NCI-H524 treated with DMSO at 0.1 percent for 48 hours (cell line): ENCODE results near the gene KRT80.

Experiments
- DNase-seq: peaks from one replicate; lab custom pipeline; 2025; lab: John Stamatoyannopoulos, UW

The KRT80 gene

DNA sequence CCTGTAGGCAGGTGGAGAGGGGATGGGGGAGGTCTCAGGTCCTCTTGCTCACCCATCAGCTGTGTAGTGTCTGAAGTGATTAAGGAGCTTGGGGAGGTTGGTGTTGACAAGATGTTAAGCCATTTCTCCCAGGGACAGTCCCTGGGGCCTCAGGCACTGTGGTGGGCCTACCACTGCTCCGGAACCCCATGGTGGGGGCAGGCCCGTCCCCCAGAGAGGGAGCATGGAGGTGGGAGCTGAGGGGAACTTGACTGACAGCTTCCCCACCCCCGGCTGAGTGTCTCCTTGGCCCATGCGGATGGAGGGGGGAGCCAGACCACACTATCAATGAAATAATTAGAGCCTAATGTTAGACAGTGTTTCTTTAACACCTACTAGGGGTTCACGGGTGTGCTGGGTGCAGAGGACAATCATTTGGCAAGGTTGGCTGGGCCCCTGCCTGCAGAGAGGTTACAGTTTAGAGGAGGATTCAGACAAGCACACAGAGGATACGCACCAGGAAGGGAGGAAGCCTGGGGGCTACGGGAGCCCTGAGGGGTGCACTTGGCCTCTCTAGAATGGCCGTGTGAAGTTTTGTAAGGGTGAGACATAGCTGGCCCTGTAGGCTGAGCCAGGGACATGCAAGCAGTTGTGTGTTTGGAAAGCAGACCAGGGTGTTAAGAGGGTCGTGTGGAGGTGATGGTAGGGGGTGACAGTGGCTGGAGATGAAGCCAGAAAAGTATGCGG, 19.3 kb upstream of the KRT80 start:
- DNase-seq = no peak

DNA sequence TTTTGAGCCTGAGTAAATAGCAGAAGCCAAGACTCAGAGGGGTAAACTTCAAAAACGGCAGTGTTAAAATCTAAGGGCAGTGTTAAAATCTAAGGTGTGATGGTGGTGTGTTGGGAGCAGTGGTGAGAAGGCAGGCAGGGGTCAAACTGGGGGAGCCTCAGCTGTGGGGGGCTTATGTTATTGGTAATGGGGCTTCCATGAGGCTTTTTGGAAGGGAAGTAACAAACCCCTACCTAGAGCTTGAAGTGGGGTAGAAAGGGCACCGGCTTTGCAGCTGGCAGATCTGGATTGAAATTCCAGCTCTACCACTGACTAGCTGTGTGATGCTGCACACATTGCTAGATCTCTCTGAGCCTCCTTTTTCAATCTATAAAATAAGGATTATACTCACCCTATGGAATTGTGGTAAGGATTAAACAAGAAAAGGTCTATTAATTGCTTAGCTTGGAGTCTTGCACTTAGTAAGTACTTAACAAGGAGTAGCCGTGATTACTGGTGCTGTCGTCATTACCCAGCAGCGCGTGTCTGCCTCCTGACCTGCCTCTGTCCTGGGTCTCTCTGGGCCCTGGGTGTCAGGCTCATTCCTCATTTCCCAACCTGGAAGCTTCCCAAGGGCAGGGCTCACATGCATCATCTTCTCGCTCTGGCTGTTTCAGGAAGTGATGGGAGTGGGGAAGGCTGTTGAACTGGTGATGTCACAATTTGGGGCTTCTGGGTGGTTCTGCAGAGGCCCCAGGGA, 18.5 kb upstream of the KRT80 start:
- no peak for DNase-seq

DNA sequence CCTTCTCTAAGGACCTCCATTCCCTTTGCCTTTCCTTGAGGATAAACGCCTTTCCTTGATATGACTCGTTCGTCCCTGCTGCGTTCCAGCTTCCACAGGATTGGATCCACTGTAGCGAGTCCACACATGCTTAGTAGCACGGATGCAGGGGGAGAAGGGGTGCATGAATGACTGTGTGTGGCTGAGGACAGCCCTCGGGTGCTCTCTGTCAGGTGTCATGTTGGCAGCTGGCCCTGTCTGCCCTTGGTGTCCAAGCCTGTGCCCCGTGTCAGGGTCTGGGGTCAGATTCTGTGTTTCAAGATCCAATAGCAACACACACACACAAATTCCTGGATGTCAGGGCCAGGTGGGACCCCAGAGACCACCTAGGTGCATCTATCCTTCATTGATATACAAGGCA, 17.5 kb upstream of the KRT80 start:
- no peak for DNase-seq

DNA sequence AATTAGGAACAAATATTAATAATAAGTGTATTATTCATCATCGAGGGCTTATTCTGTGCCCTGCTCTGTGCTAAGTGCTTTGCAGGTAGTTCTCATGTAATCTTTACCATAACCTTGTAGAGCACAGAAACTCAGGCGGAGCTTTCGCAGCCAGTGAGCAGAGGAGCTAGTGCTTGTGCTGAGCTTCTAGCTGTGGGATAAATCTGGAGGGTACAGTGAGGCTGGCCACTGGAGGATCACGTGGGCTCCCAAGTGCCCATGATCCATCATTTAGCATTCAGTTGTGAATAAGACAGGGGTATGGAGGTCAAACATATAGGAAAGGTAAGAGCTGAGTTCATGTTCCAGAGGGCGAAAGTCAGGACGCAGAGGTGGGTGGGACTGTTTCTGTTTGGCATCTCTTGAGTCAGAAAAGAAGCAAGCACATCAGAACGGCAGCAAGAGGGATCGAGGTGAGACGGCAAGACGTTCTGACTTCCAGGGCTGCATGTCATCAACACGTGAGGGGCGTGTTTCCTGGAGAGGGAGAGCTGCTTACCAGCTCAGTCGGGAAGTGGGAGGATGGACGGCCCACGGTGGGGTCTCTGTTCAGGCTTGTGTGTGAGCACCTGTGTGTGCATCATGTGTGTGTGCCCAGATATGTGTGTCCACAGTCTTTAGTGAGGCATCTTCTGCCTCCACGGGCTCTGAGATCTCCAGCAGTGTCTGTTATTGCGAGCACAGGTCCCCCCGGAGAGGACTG, 16.8 kb upstream of the KRT80 start:
- DNase-seq = no peak

DNA sequence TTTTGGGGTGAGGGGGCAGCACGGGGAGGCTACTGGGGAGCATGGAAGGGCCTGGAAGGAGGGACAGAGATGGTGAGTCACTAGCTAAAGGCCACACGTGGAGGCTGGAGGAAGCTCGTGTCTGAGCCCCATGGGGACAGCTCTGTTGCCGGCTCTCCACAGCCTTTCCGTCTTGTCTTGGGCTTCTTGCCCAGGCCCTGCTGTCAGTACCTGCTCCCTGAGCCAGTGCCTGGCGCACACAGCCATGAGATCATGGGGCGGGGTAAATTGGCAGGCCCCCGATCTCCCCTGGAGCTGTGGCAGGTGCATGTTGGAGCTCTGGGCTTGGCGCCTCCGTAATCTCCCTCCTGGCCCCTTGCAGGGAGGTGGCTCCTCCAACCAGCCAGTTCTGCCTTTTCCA, 16.1 kb upstream of the KRT80 start:
- DNase-seq = no peak

DNA sequence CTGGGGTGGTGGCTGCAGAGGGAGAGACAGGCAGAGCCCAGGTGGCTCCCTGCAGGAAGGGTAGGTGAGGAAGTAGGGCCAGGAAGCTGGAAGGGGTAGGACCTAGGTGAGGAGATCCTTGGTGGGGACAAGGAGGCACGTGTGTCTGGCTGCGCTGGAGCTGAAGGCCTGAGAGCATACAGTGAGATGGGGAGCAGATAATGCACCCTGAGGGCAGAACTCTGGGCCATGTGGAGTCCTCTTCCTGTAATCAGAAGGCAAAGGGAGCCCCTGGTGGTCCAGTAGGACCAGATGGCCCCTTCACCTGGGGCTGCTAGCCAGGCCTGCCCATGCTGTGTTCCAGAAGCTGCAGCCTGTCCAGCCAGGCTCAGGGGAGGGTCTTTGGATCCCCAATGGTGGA, 15.3 kb upstream of the KRT80 start:
- no peak for DNase-seq

DNA sequence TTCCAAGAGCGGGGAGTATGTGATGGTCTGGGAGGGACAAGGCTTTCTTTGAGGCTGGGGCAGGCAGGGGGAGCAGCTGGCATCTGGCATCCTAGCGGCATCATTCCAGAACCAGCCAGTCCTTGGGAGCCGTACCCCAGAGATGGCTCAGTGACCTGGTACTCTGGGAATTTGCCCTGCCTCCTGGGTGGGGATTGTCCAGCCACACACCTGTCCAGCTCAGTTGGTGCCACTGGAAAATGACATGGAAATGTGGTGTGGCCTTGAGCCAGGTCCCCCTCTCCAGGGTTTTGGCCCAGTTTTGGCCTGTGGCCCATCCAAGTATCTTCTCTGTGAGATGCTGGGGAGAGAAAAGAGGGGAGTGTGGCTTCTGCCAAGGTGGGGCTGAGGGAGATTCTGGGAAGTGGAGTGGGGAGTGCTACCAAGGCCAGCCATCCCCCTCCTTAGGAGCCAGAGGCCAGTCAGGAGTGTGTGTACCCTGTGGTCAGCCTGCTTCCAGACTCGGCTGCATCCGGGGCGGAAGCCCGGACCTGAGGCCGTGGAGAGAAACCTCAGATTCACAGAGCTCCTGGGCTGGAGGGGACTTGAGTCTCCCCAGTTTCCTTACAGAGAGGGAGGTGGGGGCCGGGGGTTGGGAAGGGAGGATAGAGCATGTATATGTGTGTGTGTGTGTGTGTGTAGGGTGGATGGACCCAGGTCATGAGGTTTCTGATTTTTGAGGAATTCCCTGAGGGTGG, 14.7 kb upstream of the KRT80 start:
- DNase-seq = no peak

DNA sequence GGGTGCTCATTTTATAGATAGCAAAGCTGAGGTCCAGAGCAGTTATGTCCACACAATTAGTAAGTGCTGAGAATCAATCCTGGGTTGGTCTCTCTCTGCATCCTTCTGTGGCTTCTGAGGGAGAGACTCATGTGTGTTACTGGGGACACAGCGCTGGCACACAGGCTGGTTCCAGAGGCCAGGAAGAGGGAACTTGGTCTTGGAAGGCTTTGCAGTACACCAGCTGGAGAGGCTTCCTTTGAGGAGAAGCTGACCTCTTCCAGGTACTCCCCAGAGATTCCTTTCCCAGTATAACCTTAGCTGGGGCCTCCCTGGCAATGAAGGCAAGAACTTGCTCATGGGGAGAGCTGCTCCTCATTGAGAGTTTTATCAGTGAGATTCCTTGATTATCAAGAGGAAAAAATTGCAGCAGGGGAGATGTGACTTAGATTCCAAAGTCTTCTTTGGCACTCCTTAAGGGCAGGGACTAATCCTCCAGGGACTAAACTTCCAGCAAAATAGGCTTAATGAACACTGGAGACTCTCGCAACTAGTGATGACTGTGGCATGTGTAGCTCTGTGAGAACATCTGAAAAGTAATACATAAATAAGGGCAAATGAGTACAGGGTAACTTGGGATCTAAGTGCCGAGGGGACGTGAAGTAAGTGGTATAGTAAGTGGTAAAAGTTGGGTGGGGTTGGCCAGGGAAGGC, 13.9 kb upstream of the KRT80 start:
- DNase-seq = no peak

DNA sequence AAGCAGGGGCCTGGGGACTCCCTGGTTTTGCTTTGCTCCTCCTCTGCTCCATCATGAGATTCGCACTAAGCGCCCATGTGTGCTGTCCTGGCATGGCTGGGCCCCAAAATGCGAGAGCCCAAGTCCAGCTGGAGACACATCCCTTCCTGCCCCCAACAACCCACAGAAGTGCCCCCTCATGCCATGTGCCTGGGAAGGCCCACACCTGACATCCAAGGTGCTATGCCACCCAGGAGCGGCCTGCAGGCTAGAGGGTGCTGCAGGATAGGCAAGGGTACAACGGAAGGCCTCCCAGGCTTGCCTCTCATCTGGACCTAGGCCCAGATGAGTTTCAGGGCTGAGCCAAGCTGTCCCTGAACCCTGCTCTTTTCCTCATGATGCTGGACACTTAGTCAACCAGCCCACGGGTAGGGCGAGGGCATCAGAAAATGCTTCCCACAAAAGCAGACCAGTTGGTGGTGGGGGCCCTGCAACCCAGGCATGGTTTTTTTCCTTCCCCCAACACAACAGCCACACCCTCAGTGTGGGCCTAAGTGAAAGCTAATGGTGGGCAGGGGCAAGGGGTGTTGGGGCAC, 13.2 kb upstream of the KRT80 start:
- DNase-seq = no peak

DNA sequence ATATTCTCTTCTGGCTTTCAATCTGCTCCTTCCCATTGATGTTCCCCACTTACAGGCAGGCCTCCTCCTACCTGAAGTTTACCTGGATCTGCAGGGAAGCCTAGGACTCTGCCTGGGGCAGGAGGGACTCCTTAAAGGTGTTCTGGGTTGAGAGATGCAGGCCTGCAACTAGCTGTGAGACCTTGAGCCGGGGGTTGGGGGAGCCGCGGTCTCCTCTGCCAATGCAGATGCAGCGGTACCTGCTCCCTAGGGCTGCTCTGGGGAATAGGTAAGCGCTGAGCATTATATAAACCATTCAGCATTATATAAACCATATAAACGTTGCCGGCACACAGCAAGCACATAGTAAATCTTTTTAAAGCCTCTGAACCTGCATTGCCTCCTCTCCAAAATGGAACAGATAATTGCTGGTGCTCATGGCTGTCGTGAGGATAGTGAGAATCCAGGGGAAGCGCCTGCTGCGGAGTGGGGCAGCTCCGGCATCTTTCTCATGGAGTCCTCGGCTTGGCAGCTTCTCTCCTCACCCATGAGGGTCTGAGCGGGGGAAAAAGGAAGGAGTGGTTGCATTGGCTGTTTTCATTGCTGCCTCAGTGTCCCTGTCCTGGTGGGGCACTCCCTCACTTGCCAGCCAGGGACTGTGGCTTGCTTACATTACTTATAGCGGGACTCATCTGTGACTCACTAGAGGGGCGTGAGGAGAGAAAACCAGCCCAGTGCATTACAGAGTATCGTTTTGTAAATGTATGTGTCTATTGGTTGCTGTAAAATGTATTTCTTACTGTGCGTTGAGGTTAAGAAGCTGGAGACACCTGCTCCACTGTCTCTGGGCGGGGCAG, 12.5 kb upstream of the KRT80 start:
- no peak for DNase-seq

DNA sequence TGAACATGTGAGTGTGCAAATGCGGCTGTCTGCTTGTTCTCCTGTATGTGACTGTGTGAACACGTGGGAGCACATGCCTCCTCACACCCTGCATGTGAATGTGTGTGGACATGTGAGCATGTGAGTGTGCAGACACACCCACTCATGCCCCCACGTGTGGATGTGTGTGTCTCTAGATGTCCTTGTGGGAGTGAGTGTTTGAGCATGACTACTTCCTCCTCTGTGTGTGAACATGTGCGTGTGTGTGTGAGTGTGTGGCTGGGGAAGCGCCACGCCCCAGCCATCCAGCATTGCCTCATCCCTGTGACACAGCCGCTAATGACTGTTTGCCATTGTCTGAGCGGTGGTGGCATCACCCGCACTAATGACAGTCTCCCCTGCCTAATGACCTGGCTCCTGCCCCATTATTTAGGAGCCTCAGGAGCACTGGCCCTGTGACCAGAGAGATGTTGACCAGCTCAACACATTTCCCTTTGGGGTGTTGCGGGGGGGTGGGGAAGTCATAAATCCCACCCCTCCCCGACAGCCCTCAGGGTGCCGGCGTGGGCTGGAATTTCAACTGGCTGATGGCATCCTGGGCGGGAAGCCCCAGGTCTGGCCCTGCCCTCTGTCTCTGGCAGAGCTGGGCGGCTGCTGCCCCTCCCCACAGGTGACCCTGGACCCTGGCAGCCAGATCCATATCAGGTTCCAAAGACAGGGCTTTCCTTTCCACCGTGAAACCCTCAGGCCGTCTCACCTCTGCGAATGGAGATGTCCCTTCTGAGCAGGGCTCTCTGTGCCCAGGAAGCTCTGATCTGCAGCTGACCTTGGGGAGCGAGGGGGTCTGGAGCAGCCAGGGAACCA, 11.5 kb upstream of the KRT80 start:
- no peak for DNase-seq

DNA sequence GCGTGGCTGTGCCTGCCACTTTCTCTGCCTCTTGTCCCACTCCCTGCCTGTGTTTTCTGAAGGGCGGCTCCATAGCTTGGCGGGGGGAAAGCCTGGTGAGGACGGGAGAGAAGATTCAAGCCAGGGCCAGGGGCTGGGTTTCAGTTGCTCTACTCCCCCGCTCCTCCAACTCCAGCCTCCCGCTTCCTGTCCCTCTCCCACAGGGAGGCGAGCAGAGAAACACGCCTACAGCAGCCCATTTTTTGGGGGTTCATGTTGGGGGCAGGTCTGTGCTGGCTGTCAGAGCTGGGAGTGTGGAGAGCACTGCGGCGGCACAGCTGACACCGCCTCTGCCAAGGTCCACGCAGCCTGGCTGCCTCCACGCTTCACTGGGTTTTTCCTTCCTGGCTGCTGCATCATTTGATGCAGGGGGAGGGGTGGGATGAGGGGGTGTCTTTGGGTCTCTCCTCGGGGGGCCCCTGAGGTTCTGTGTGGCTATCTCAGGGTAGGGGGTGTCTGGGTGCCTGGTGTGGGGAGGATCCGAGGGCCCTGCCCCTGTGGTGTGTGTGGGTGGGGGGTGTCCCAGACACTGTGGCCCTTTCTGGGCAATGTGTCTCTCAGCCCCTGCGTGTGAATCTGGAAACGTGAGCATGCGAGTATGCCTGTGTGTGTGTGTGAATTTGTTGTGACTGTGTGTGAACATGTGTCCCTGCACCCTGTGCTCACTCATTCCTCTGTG, 10.7 kb upstream of the KRT80 start:
- no peak for DNase-seq

DNA sequence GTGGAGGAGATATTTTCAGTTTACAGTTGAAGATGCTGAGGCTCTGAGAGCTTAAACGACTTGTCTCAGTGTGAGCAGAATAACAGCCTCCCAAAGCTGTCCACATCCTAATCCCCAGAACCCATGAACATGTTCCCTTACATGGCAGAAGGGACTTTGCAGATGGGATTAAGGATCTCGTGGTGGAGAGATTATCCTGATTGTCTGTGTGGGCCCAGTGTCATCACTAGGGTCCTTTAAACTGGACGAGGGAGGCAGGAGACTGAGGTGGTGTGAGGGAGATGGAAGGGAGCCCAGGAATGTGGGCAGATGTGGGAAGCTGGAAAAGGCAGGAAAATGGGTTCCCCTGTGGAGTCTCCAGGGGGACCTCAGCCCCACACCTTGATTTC, 9.6 kb upstream of the KRT80 start:
- peak; percentile 9 for DNase-seq

DNA sequence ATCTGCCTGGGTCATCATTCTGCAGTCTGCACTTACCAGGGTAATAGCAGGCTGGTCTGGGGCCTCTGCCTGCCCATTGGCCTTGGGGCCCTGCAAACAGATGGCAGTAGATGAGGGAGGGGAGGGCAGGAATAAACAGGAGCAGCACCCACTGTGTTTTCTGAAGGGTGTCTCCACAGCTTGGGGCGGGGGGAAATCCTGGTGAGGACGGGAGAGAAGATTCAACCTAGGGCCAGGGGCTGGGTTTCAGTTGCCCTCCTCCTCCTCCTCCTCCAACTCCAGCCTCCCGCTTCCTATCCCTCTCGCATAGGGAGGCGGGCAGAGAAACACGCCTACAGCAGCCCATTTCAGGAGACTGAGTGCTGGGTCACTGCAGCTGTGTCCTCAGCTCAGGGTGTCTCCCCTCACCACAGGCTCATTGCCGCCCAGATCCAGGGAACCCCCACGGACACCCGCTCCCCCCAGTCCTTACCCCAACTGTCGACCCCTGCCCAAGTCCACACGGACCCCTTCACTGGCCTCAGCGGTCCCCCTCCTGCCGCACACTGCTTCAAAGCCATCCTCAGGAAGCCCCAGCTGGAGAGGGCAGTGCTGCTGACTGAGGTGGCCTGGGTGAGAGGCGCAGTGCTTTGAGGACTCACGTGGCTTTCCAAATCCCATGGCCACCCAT, 9.1 kb upstream of the KRT80 start:
- DNase-seq = no peak

DNA sequence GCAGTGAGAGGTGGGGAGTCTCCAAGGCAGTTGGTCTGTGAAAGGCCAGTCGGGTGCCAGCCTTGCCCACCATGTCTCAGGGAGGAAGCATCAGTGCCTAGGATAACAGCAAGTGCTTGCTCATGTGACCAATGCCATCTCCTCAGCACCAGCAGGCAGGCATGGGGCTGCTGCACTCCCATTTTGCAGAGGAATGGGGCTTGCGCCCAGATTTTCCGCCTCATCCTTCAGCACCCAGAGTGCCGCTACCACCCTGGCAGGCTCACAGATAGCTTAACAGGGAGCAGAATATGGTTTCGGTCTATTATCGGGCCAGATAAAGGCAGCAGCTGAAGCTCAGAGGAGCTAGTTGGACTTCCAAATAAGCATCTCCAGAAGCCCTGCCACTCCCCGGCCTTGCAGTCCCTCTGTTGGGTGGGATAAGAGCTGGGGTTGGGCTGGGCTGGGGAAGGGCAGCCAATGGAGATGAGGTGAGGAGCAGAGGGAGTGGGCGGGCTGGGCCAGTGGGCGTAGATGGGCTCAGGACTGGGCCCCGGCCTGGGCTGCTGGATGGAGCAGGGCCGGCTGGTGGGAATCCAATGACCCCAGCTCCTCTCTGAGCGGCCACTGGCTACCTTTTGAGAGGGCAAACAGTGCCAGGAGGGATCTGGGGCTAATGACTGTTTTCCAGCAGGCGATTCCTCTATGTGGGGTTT, 8.4 kb upstream of the KRT80 start:
- DNase-seq = no peak

DNA sequence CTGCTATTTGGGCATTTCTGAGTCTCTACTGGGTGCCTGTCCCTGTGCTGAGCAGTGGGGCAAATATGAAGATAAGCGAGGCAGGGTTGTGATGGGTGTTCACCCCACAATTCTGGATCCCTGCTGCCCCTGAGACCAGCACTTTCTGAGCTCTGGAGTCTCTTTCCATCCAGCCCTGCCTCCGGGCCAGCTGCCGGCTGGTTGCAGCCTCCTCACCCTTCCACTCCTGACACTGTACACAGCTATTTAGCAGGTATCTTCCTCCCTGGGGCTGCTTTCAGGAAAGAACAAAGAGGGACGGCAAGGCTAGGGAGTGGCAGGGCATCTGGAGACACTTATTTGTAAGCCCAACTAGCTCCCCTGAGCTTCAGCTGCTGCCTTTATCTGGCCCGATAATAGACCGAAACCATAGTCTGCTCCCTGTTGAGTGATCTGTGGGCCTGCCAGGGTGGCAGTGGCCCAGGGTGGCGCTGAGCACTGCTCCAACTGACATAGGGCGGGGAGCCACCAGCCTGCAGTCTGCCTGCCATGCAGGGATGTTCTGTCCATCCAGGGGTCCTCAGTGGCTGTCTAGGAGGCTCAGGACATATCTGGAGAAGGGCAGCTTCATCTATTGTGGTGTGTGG, 7.6 kb upstream of the KRT80 start:
- DNase-seq = no peak
